H9 (cell line): ENCODE data around the gene KATNIP. TPM values are rescaled to one million over a fixed set of nuclear protein-coding genes. Genes with fewer than 3 reads are reported as not detected.

ENCODE experiments used
- DNase-seq: peaks from one replicate; pipeline ENCODE4 v3.0.0-alpha.2; 2017
- H2AFZ ChIP-seq: one replicate; pipeline ENCODE4 v1.6.1; 2013; ENCODE audit warnings: mild to moderate bottlenecking, low read length, control low read depth, moderate library complexity
- H2AK5ac ChIP-seq: 2 replicates; pipeline ENCODE4 v1.6.1; 2013; ENCODE audit warnings: low read length, control low read depth, mixed read lengths; ENCODE audit not compliant: insufficient read length
- H2BK120ac ChIP-seq: one replicate; pipeline ENCODE4 v1.6.1; 2013; ENCODE audit warnings: low read depth, mild to moderate bottlenecking, low read length, control low read depth, inconsistent platforms; ENCODE audit not compliant: poor library complexity, severe bottlenecking
- H2BK12ac ChIP-seq: 2 replicates; pipeline ENCODE4 v1.6.1; 2013; ENCODE audit warnings: low read length, control low read depth, mixed read lengths, low read depth; ENCODE audit not compliant: insufficient read length
- H2BK15ac ChIP-seq: 2 replicates; pipeline ENCODE4 v1.6.1; 2013; ENCODE audit warnings: low read depth, low read length, control low read depth
- H2BK20ac ChIP-seq: one replicate; pipeline ENCODE4 v1.6.1; 2013; ENCODE audit warnings: low read depth, mild to moderate bottlenecking, low read length, control low read depth, inconsistent platforms; ENCODE audit not compliant: poor library complexity, severe bottlenecking
- H2BK5ac ChIP-seq: 2 replicates; pipeline ENCODE4 v1.6.1; 2013; ENCODE audit warnings: low read length, control low read depth, mixed read lengths; ENCODE audit not compliant: insufficient read length
- H3K14ac ChIP-seq: 2 replicates; pipeline ENCODE4 v1.6.1; 2013; ENCODE audit warnings: low read length, control low read depth; ENCODE audit not compliant: insufficient read depth
- H3K18ac ChIP-seq: 2 replicates; pipeline ENCODE4 v1.6.1; 2013; ENCODE audit warnings: low read depth, mild to moderate bottlenecking, mixed read lengths, low read length, control low read depth; ENCODE audit not compliant: insufficient read length
- H3K23ac ChIP-seq: 2 replicates; pipeline ENCODE4 v1.6.1; 2013; ENCODE audit warnings: low read length, control low read depth, mixed read lengths, low read depth; ENCODE audit not compliant: insufficient read length
- H3K23me2 ChIP-seq: 2 replicates; pipeline ENCODE4 v1.6.1; 2013; ENCODE audit warnings: low read depth, mild to moderate bottlenecking, mixed read lengths, low read length, control low read depth; ENCODE audit not compliant: insufficient read length, poor library complexity, severe bottlenecking
- H3K27ac ChIP-seq: 2 replicates; pipeline ENCODE4 v1.5.1; 2013; ENCODE audit warnings: low read length, control low read depth, mixed read lengths, low read depth; ENCODE audit not compliant: insufficient read length
- H3K27me3 ChIP-seq: 2 replicates; pipeline ENCODE4 v1.6.1; 2013; ENCODE audit warnings: low read length, control low read depth, inconsistent platforms; ENCODE audit not compliant: insufficient read depth
- H3K4ac ChIP-seq: 2 replicates; pipeline ENCODE4 v1.6.1; 2013; ENCODE audit warnings: low read depth, mild to moderate bottlenecking, control low read depth, inconsistent platforms, low read length, moderate library complexity
- H3K4me1 ChIP-seq: 2 replicates; pipeline ENCODE4 v1.6.1; 2013; ENCODE audit warnings: low read length, control low read depth, inconsistent platforms; ENCODE audit not compliant: insufficient read depth
- H3K4me2 ChIP-seq: 2 replicates; pipeline ENCODE4 v1.6.1; 2013; ENCODE audit warnings: low read length, control low read depth, mixed read lengths; ENCODE audit not compliant: insufficient read length, insufficient read depth
- H3K56ac ChIP-seq: 2 replicates; pipeline ENCODE4 v1.6.1; 2013; ENCODE audit warnings: low read depth, mild to moderate bottlenecking, mixed read lengths, low read length, control low read depth; ENCODE audit not compliant: insufficient read length
- H3K79me1 ChIP-seq: 2 replicates; pipeline ENCODE4 v1.6.1; 2013; ENCODE audit warnings: low read depth, mild to moderate bottlenecking, moderate library complexity, low read length, control low read depth, inconsistent platforms; ENCODE audit not compliant: insufficient read depth, poor library complexity, severe bottlenecking
- H3K79me2 ChIP-seq: 2 replicates; pipeline ENCODE4 v1.6.1; 2013; ENCODE audit warnings: low read length, control low read depth, inconsistent platforms; ENCODE audit not compliant: insufficient read depth
- H3K9ac ChIP-seq: 2 replicates; pipeline ENCODE4 v1.6.1; 2013; ENCODE audit warnings: low read length, control low read depth, mixed read lengths; ENCODE audit not compliant: insufficient read length; ENCODE audit errors: extremely low read depth
- H3K9me3 ChIP-seq: one replicate; pipeline ENCODE4 v1.6.1; 2013; ENCODE audit warnings: low read depth, low read length, inconsistent platforms; ENCODE audit not compliant: control insufficient read depth
- H3T11ph ChIP-seq: one replicate; pipeline ENCODE4 v1.6.1; 2013; ENCODE audit warnings: mild to moderate bottlenecking, low read length, control low read depth, inconsistent platforms
- H4K20me1 ChIP-seq: one replicate; pipeline ENCODE4 v1.6.1; 2013; ENCODE audit not compliant: control insufficient read depth, insufficient read length, insufficient read depth
- H4K5ac ChIP-seq: 2 replicates; pipeline ENCODE4 v1.6.1; 2013; ENCODE audit warnings: low read depth, mild to moderate bottlenecking, mixed read lengths, low read length, control low read depth; ENCODE audit not compliant: insufficient read length
- H4K8ac ChIP-seq: replicated peaks from 2 replicates; pipeline ENCODE4 v1.6.1; 2013; ENCODE audit warnings: low read length, control low read depth, mixed read lengths, low read depth; ENCODE audit not compliant: insufficient read length
- H4K91ac ChIP-seq: 2 replicates; pipeline ENCODE4 v1.6.1; 2013; ENCODE audit warnings: low read depth, mild to moderate bottlenecking, moderate library complexity, mixed read lengths, low read length, control low read depth; ENCODE audit not compliant: insufficient read length
- H3K27ac Mint-ChIP-seq, 3 experiments: 2 replicates in 2 of 3; 3 replicates in 1 of 3; pipeline ENCODE4 v1.8.0; 2020 to 2021; ENCODE audit warnings: mixed read lengths in 3 of 3, mild to moderate bottlenecking in 1 of 3, moderate library complexity in 1 of 3
- H3K27me3 Mint-ChIP-seq: 2 replicates; pipeline ENCODE4 v1.8.0; 2021; ENCODE audit warnings: low read depth, mild to moderate bottlenecking, moderate library complexity, mixed read lengths
- H3K36me3 Mint-ChIP-seq, 3 experiments: 2 replicates in 2 of 3; 3 replicates in 1 of 3; pipeline ENCODE4 v1.8.0; 2020 to 2021; ENCODE audit warnings: low read depth in 3 of 3, mixed read lengths in 3 of 3; ENCODE audit not compliant: insufficient read depth in 1 of 3
- H3K4me1 Mint-ChIP-seq, 2 experiments: 2 replicates each; pipeline ENCODE4 v1.8.0; 2020; ENCODE audit warnings: mixed read lengths in 2 of 2
- H3K4me3 Mint-ChIP-seq, 2 experiments: 2 replicates in 1 of 2; 3 replicates in 1 of 2; pipeline ENCODE4 v1.8.0; 2020 to 2021; ENCODE audit warnings: mild to moderate bottlenecking in 2 of 2, mixed read lengths in 2 of 2, moderate library complexity in 1 of 2
- H3K9me3 Mint-ChIP-seq, 2 experiments: 2 replicates in 1 of 2; 3 replicates in 1 of 2; pipeline ENCODE4 v1.8.0; 2020; ENCODE audit warnings: mild to moderate bottlenecking in 2 of 2, mixed read lengths in 2 of 2, moderate library complexity in 1 of 2
- CTCF ChIP-seq: fragments of 200-600 bp; sonication (generic); conservative IDR thresholded peaks from 3 replicates; pipeline ENCODE4 v1.8.0; 2021; ENCODE audit warnings: antibody characterized with exemption, mild to moderate bottlenecking
- WGBS: extraction: QIAGEN DNeasy Blood & Tissue Kit; methylation state at CpG from one replicate; pipeline ENCODE4 v1.1.7; 2013; ENCODE audit warnings: missing lambda C conversion rate, low lambda C conversion rate, mixed read lengths; ENCODE audit not compliant: insufficient read length; ENCODE audit errors: extremely low coverage; 5-methylcytosine and 5-hydroxymethylcytosine counted together
- total RNA-seq: library from RNA; stranded (reverse); gene quantifications from 2 replicates; pipeline ENCODE4 v1.2.1, GENCODE V29; 2021

Gene KATNIP
- total RNA-seq, 1 experiment from 2014 or later = 13.2 TPM

- Histone ChIP-seq H2AK5ac (no peak overlapping the region), H4K5ac (no peak overlapping the region), H3K79me1 (no peaks in the 10 kb centered on the region), H3K4me1 (no peaks in the 10 kb centered on the region), H3K23me2 (no peaks in the 10 kb centered on the region), H3K4me2 (no peak overlapping the region), H3K27me3 (no peaks in the 10 kb centered on the region), H2BK120ac (no peak overlapping the region), H3K23ac (no peak overlapping the region), H3K27ac (no peak overlapping the region), H4K8ac (no peak overlapping the region), H2BK5ac (no peak overlapping the region), H2BK15ac (no peak overlapping the region), H3T11ph (no peak overlapping the region), H2AFZ (no peak overlapping the region), H3K9ac (no peak overlapping the region), H3K18ac (no peak overlapping the region), H4K91ac (no peak overlapping the region), H2BK20ac (no peak overlapping the region), H3K56ac (no peak overlapping the region), H3K4ac (no peak overlapping the region), H3K9me3 (no peaks in the 10 kb centered on the region), H3K79me2 (no peaks in the 10 kb centered on the region), H2BK12ac (no peak overlapping the region), H4K20me1 (no peaks in the 10 kb centered on the region), H3K14ac (no peak overlapping the region)
- DNase-seq = no peak
- Mint-ChIP-seq H3K36me3 (peaks cover 56 to 96% (median 95%) of the 10 kb centered on the region in 3 experiments), H3K27me3 (no peaks in the 10 kb centered on the region), H3K9me3 (no peaks in the 10 kb centered on the region), H3K4me3 (no peak overlapping the region), H3K27ac (no peak overlapping the region; a peak in 1 of 7 replicates), H3K4me1 (no peaks in the 10 kb centered on the region)
- no CpG with 5 or more reads among the region's 17 CpGs for WGBS
- no peak for TF ChIP-seq CTCF
Measured at GRCh38 chr16:27506771-27507170, 43.2 kb upstream of the KATNIP start.
